Breast epithelium (tissue), 3 donors: ENCODE results near the gene MT1X.

ENCODE experiments used
- POLR2A ChIP-seq: fragments of 450-650 bp; IDR thresholded peaks from one replicate; pipeline ENCODE4 v1.6.1; 2016; ENCODE audit warnings: antibody characterized with exemption, mild to moderate bottlenecking, moderate library complexity
- TF ChIP-seq, protein P1 (sequence below), 3 donors: fragments of 450-650 bp; IDR thresholded peaks; one replicate each; pipeline ENCODE4 v1.5.1; 2016 to 2017; ENCODE audit warnings: antibody characterized with exemption in 3 of 3, mild to moderate bottlenecking in 3 of 3, moderate library complexity in 3 of 3

DNA sequence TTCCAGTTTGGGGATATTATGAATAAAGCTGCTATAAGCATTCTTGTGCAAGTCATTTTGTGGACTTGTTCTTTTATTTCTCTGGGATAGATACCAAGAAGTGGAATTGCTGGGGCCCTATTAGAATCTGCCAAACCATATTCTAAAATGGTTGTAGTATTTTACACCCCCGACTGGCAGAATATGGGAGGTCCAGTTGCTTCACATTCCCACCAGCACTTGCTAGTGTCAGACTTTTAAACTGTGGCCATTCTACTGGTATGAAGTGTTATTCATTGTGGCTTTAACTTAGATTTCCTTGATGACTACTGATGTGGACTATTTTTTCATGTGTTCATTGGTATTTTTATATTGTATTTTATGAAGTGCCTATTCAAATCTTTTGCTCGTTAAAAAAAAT is 29.6 kb downstream of the MT1X start:
- TF ChIP-seq, protein P1, sequence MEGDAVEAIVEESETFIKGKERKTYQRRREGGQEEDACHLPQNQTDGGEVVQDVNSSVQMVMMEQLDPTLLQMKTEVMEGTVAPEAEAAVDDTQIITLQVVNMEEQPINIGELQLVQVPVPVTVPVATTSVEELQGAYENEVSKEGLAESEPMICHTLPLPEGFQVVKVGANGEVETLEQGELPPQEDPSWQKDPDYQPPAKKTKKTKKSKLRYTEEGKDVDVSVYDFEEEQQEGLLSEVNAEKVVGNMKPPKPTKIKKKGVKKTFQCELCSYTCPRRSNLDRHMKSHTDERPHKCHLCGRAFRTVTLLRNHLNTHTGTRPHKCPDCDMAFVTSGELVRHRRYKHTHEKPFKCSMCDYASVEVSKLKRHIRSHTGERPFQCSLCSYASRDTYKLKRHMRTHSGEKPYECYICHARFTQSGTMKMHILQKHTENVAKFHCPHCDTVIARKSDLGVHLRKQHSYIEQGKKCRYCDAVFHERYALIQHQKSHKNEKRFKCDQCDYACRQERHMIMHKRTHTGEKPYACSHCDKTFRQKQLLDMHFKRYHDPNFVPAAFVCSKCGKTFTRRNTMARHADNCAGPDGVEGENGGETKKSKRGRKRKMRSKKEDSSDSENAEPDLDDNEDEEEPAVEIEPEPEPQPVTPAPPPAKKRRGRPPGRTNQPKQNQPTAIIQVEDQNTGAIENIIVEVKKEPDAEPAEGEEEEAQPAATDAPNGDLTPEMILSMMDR (IDR thresholded peaks at IDR 0.05): no peak
- TF ChIP-seq POLR2A: no peak
